Fibroblast of peridontal ligament (primary cell): ENCODE measurements around the gene ZFAND5.
A peak's percentile ranks its signal among the peaks of the same experiment; 100 is the strongest.

Source experiments
- DNase-seq: peaks from one replicate; pipeline ENCODE4 v3.0.0-alpha.2; 2010; ENCODE audit errors: extremely low read depth

The ZFAND5 gene

GRCh38 chr9:72324974-72325373, 40.0 kb downstream of the ZFAND5 start:
- DNase-seq = no peak

GRCh38 chr9:72322678-72323077, 42.3 kb downstream of the ZFAND5 start:
- DNase-seq = no peak

- DNase-seq = peak; percentile 19
These were observed 42.7 kb downstream of the ZFAND5 start for GRCh38 chr9:72322259-72322658.

DNA sequence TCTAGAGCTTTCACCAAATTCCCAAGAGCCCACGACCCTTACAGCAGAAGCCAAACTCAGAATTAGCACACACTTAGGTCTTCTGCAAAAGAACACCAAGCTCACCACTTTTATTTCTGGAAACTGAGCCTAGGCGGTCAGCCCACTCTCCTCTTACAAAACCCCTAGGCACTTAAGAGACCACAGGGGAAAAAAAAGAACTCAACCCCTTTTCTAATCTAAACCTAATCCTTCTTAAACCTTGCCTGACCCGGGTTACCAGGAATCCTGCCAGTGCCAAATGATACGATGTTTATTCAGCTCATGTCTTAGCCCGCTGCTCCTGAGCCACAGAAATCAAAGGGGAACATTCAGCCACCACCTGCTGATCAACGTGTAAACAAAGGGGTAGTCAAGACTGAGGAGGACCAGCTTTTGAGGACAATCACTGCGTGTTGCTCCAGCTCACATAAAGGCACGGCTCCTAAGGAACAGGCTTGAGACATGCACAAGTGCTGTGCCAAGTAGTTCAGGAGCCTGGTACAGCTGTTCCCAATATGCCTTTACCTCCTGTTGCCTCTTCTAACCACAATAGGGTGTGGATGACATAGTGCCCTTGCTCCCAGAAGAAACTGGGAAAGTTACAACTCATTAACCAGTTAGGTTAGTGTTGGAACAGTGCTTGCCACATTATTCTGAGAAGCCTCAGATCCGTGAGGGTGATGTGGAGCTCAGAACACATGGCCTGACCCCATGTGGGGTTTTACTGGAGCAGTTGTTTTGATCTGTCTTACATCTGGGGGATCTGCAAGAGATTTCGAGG, 49.3 kb downstream of the ZFAND5 start:
- DNase-seq = peak; percentile 90

- peak; percentile 76 for DNase-seq
These were observed 49.9 kb downstream of the ZFAND5 start for GRCh38 chr9:72315089-72315509.

DNA sequence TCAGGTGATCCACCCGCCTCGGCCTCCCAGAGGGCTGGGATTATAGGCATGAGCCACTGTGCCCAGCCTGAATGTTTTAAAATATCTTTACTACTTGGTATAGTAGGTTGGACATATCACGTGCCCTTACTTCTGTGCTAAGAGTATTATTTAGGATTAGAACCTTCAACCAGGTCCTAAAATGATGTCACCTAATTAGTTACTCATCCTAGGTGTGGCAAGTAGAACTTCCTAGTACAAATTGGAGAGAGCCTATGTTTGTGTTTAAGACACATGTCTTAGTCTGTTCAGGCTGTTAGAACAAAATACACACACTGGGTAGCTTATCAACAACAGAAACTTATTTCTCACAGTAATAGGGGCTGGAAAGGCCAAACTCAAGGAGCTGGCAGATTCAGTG, 51.5 kb downstream of the ZFAND5 start:
- DNase-seq = no peak

DNA sequence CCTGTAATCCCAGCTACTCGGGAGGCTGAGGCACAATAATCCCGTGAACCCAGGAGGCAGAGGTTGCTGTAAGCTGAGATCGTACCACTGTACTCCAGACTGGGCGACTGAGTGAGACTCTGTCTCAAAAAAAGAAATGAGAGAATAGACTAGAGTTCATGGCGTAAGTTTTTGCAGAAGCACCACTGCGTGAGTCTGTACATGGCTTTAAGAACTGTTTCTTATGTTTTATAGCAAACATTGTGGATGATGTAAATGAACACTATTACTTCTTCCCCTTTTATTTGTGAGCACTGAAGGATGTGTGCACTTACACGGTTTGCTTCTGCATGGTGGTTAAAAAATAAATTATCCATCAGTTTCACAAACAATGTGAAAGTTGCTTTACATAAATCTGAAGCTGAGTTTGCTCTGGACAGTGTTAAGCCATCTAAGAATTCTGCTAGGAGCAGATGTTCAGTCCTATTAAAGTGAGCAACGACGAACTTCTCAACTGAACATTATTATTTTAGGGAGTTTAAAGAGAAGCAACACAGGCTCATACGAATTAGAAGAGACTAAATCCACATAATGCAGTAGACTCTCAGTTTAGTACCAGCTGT, 52.5 kb downstream of the ZFAND5 start:
- DNase-seq = no peak

- no peak for DNase-seq
These were observed 55.5 kb downstream of the ZFAND5 start for GRCh38 chr9:72309364-72310133.

DNA sequence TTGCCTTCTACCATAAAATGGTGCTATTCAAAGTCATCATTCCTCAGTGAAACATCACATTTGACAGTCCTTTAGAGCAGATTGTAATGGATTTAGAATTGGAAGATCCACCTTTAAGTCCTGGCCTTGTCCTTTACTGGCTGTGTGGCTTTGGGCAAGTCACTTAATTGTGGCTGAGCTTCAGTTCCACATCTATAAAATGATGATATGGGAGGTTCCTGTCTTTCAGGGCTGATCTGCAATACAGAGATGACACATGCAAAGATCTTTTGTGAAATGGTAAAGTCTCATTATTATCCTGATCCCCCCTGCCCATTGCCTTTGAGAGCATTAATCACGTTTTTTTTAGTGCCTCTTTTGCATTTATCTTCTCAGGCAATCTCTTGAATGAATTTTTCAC, 58.2 kb downstream of the ZFAND5 start:
- no peak for DNase-seq

DNA sequence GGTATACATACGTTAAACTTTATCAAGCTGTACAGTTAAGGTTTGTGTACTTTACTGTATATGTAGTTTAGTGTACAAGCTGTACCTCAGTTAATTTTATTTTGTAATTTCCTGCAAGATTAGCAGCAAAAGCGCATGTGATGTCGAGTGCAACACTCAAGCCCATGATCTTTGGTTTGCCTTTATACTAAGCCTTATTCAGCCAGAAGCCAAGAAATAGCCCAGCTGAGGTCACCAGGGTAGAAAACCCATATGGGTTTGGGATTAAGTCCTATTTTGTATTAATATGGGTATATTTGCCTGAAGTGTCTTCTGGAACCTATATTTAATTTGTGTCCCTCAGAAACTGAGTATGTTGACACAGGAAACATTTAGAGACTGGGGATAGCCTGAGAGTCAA, 59.3 kb downstream of the ZFAND5 start:
- no peak for DNase-seq

GRCh38 chr9:72305102-72305546, 59.9 kb downstream of the ZFAND5 start:
- DNase-seq = peak; percentile 29

DNA sequence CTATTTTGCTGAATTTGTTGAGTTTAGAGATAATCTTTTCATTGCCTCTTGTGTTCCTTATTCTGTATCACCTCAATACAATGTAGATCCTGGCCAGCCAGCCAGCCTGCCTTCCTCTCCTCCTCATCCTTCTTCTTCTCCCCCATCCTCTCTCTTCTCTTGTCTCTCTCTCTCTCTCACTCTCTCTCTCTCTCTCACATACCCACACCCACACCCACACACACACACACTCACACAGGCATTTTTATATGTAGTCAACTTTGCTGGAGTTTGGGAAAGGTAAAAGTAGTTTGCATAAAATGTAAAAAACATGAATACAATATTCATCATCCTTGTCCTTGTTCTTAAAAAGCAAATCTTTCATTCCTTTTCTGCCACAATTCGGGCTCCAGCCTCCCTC, 60.5 kb downstream of the ZFAND5 start:
- DNase-seq = no peak
